ENCODE results near the gene LMBRD2. TPM values are rescaled to one million over a fixed set of nuclear protein-coding genes. Genes with fewer than 3 reads are reported as not detected.

The LMBRD2 gene
- total and polyA plus RNA-seq, 2 experiments from 2014 or later: 4.4 to 6.2 TPM

DNA sequence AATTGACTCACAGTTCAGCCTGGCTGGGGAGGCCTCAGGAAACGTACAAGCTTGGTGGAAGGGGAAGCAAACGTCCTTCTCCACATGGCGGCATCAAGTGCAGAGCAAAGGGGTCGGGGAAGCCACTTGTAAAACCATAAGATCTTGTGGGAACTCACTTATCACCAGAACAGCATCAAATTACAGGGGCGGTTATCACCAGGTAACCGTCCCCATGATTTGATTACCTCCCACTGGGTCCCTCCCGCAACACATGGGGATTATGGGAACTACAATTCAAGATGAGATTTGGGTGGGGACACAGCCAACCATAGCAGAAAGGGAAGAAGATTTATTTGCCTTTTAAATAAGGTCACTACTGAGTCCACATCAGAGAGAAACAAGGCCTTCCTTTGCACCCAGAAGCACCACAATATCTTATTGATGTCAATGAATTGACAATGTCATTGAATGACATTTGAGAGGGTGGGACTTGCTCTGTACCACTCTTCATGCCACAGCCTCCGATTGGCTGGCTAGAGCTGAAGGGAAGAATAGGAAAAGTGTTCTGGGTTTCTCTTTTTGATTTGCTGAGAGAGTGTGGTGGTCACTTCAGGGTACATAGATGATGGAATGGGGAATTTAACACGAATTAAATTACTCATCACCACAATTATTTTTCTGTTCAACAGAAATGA, 11.3 kb upstream of the LMBRD2 start:
- peaks cover 15% of the 10 kb centered on the region for H3K36me3 ChIP-seq (ENCODE audit: insufficient read depth)
- no peak overlapping the region for H3K27ac Mint-ChIP-seq

More for the DNA sequence above, 11.3 kb upstream of the LMBRD2 start:
- Mint-ChIP-seq H3K9me3 (no peaks in the 10 kb centered on the region), H3K4me3 (no peak overlapping the region), H3K36me3 (ENCODE audit: low read depth) (peaks cover 64% of the 10 kb centered on the region), H3K4me1 (no peaks in the 10 kb centered on the region), H3K27me3 (ENCODE audit: insufficient read depth, low read depth, poor library complexity) (no peaks in the 10 kb centered on the region)
- Histone ChIP-seq H3K79me2 (replicated peaks; ENCODE audit: insufficient read depth) (peaks cover 24% of the 10 kb centered on the region), H3K9me2 (ENCODE audit: insufficient read depth) (no peaks in the 10 kb centered on the region), H3K27me3 (ENCODE audit: insufficient read depth) (no peaks in the 10 kb centered on the region), H3K4me2 (no peak overlapping the region), H3K27ac (ENCODE audit: low read depth) (no peak overlapping the region), H2AFZ (no peak overlapping the region), H3F3A (replicated peaks; ENCODE audit: low read depth) (no peaks in the 10 kb centered on the region), H4K20me1 (replicated peaks; ENCODE audit: insufficient read depth) (peaks cover 25% of the 10 kb centered on the region; the same call in 1 of the 2 replicates), H3K4me1 (ENCODE audit: insufficient read depth) (no peaks in the 10 kb centered on the region; the same call in 1 of the 2 replicates), H3K4me3 (no peak overlapping the region)
- DNase-seq (ENCODE audit: low spot score) (no peak), ATAC-seq (no peak)
- TF ChIP-seq REST (IDR thresholded peaks at IDR 0.05; ENCODE audit: unreplicated experiment) (no peak), EZH2 (IDR thresholded peaks at IDR 0.05; ENCODE audit: low read depth, unreplicated experiment) (no peak), CREB1 (CRISPR knock-in tag; IDR thresholded peaks at IDR 0.05; ENCODE audit: low read depth) (no peak), ZNF331 (CRISPR knock-in tag; IDR thresholded peaks at IDR 0.05; ENCODE audit: low read depth) (no peak), POLR2AphosphoS5 (IDR thresholded peaks at IDR 0.05; ENCODE audit: low read depth) (no peak), ZNF462 (CRISPR knock-in tag; IDR thresholded peaks at IDR 0.05) (no peak), JUNB (IDR thresholded peaks at IDR 0.05; ENCODE audit: unreplicated experiment) (no peak), ZNF114 (CRISPR knock-in tag; IDR thresholded peaks at IDR 0.05) (no peak), EZH2phosphoT487 (IDR thresholded peaks at IDR 0.05; ENCODE audit: unreplicated experiment) (no peak), STAT1 (IDR thresholded peaks at IDR 0.05; ENCODE audit: unreplicated experiment) (no peak), NANOG (IDR thresholded peaks at IDR 0.05; ENCODE audit: borderline replicate concordance) (no peak)
- TF ChIP-seq, protein P1, sequence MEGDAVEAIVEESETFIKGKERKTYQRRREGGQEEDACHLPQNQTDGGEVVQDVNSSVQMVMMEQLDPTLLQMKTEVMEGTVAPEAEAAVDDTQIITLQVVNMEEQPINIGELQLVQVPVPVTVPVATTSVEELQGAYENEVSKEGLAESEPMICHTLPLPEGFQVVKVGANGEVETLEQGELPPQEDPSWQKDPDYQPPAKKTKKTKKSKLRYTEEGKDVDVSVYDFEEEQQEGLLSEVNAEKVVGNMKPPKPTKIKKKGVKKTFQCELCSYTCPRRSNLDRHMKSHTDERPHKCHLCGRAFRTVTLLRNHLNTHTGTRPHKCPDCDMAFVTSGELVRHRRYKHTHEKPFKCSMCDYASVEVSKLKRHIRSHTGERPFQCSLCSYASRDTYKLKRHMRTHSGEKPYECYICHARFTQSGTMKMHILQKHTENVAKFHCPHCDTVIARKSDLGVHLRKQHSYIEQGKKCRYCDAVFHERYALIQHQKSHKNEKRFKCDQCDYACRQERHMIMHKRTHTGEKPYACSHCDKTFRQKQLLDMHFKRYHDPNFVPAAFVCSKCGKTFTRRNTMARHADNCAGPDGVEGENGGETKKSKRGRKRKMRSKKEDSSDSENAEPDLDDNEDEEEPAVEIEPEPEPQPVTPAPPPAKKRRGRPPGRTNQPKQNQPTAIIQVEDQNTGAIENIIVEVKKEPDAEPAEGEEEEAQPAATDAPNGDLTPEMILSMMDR (conservative IDR thresholded peaks at IDR 0.05; ENCODE audit: low read depth in 2 of 2): no peak
- TF ChIP-seq, protein P2, sequence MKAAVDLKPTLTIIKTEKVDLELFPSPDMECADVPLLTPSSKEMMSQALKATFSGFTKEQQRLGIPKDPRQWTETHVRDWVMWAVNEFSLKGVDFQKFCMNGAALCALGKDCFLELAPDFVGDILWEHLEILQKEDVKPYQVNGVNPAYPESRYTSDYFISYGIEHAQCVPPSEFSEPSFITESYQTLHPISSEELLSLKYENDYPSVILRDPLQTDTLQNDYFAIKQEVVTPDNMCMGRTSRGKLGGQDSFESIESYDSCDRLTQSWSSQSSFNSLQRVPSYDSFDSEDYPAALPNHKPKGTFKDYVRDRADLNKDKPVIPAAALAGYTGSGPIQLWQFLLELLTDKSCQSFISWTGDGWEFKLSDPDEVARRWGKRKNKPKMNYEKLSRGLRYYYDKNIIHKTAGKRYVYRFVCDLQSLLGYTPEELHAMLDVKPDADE (IDR thresholded peaks at IDR 0.05): no peak
